Rectal smooth muscle tissue (tissue), 1 donor: Measurements from ENCODE around the gene CDC73.
"Not testable (repeated sequence)": the region's sequence is repeated elsewhere in the genome, so short reads cannot be mapped to it uniquely, and the experiment has no call there.

ENCODE experiments used
- H3K27ac ChIP-seq: one replicate; pipeline ENCODE4 v1.7.0; 2013; ENCODE audit warnings: low read depth, low read length, inconsistent platforms
- H3K27me3 ChIP-seq: one replicate; pipeline ENCODE4 v1.7.0; 2013; ENCODE audit warnings: low read length; ENCODE audit not compliant: control insufficient read depth, insufficient read depth
- H3K36me3 ChIP-seq: one replicate; pipeline ENCODE4 v1.7.0; 2013; ENCODE audit warnings: low read length; ENCODE audit not compliant: control insufficient read depth, insufficient read depth
- H3K4me1 ChIP-seq: one replicate; pipeline ENCODE4 v1.7.0; 2013; ENCODE audit warnings: low read length; ENCODE audit not compliant: control insufficient read depth, insufficient read depth
- H3K4me3 ChIP-seq: one replicate; pipeline ENCODE4 v1.7.0; 2013; ENCODE audit warnings: low read length
- H3K9ac ChIP-seq: one replicate; pipeline ENCODE4 v1.7.0; 2013; ENCODE audit warnings: low read length

Gene CDC73

GRCh38 chr1:193187114-193187513 is 65.3 kb downstream of the CDC73 start:
- no peak overlapping the region for H3K27ac ChIP-seq
- H3K9ac ChIP-seq: no peak overlapping the region
- H3K36me3 ChIP-seq: no peaks in the 10 kb centered on the region
- peaks cover 27% of the 10 kb centered on the region for H3K4me1 ChIP-seq
- no peaks in the 10 kb centered on the region for H3K27me3 ChIP-seq
- H3K4me3 ChIP-seq: no peak overlapping the region

GRCh38 chr1:193188915-193189314 is 67.1 kb downstream of the CDC73 start:
- H3K4me3 ChIP-seq, H3K9ac ChIP-seq, H3K27me3 ChIP-seq, H3K27ac ChIP-seq, H3K36me3 ChIP-seq: not testable (repeated sequence)
- peaks cover 22% of the 10 kb centered on the region for H3K4me1 ChIP-seq

- Histone ChIP-seq H3K9ac (no peak overlapping the region), H3K27ac (no peak overlapping the region), H3K36me3 (no peaks in the 10 kb centered on the region)
Observed at GRCh38 chr1:193189442-193190095, 67.7 kb downstream of the CDC73 start.

GRCh38 chr1:193190096-193190744 is 68.4 kb downstream of the CDC73 start:
- Histone ChIP-seq H3K4me3 (no peak overlapping the region), H3K9ac (no peak overlapping the region), H3K27ac (no peak overlapping the region), H3K27me3 (no peaks in the 10 kb centered on the region), H3K36me3 (no peaks in the 10 kb centered on the region), H3K4me1 (peaks cover 18% of the 10 kb centered on the region)

More at GRCh38 chr1:193189442-193190095, 67.7 kb downstream of the CDC73 start:
- no peak overlapping the region for H3K4me3 ChIP-seq
- no peaks in the 10 kb centered on the region for H3K27me3 ChIP-seq
- peaks cover 22% of the 10 kb centered on the region for H3K4me1 ChIP-seq

GRCh38 chr1:193192586-193192985 is 70.8 kb downstream of the CDC73 start:
- Histone ChIP-seq H3K4me1 (peaks cover 14% of the 10 kb centered on the region), H3K27me3 (no peaks in the 10 kb centered on the region), H3K27ac (no peak overlapping the region)

GRCh38 chr1:193199940-193200339 is 78.1 kb downstream of the CDC73 start:
- Histone ChIP-seq H3K9ac (no peak overlapping the region), H3K4me3 (no peak overlapping the region), H3K27me3 (no peaks in the 10 kb centered on the region), H3K4me1 (no peaks in the 10 kb centered on the region), H3K27ac (no peak overlapping the region), H3K36me3 (no peaks in the 10 kb centered on the region)

More at GRCh38 chr1:193192586-193192985, 70.8 kb downstream of the CDC73 start:
- no peaks in the 10 kb centered on the region for H3K36me3 ChIP-seq
- H3K9ac ChIP-seq: no peak overlapping the region
- no peak overlapping the region for H3K4me3 ChIP-seq

GRCh38 chr1:193201021-193201420 is 79.2 kb downstream of the CDC73 start:
- Histone ChIP-seq H3K4me3 (no peak overlapping the region), H3K27me3 (no peaks in the 10 kb centered on the region), H3K27ac (no peak overlapping the region), H3K9ac (no peak overlapping the region), H3K36me3 (no peaks in the 10 kb centered on the region), H3K4me1 (no peaks in the 10 kb centered on the region)

- Histone ChIP-seq H3K9ac (no peak overlapping the region), H3K27me3 (no peaks in the 10 kb centered on the region), H3K36me3 (peaks cover 2% of the 10 kb centered on the region), H3K4me1 (no peaks in the 10 kb centered on the region), H3K4me3 (no peak overlapping the region), H3K27ac (no peak overlapping the region)
Observed at GRCh38 chr1:193210996-193211395, 89.2 kb downstream of the CDC73 start.

GRCh38 chr1:193211539-193211938 is 89.7 kb downstream of the CDC73 start:
- Histone ChIP-seq H3K27me3 (no peaks in the 10 kb centered on the region), H3K27ac (no peak overlapping the region), H3K4me1 (no peaks in the 10 kb centered on the region), H3K4me3 (no peak overlapping the region), H3K36me3 (peaks cover 2% of the 10 kb centered on the region), H3K9ac (no peak overlapping the region)

GRCh38 chr1:193212637-193213036 is 90.8 kb downstream of the CDC73 start:
- H3K4me3 ChIP-seq: no peak overlapping the region
- H3K27ac ChIP-seq: no peak overlapping the region
- H3K27me3 ChIP-seq: no peaks in the 10 kb centered on the region
- H3K9ac ChIP-seq: no peak overlapping the region
- H3K36me3 ChIP-seq: peaks cover 4% of the 10 kb centered on the region
- no peaks in the 10 kb centered on the region for H3K4me1 ChIP-seq

- no peak overlapping the region for H3K9ac ChIP-seq
- peaks cover 8% of the 10 kb centered on the region for H3K36me3 ChIP-seq
- H3K4me1 ChIP-seq: no peaks in the 10 kb centered on the region
Observed at GRCh38 chr1:193213998-193214397, 92.2 kb downstream of the CDC73 start.

GRCh38 chr1:193216920-193217319 is 95.1 kb downstream of the CDC73 start:
- Histone ChIP-seq H3K27me3 (no peaks in the 10 kb centered on the region), H3K27ac (no peak overlapping the region), H3K4me3 (no peak overlapping the region), H3K9ac (no peak overlapping the region), H3K36me3 (peaks cover 10% of the 10 kb centered on the region), H3K4me1 (no peaks in the 10 kb centered on the region)

More at GRCh38 chr1:193213998-193214397, 92.2 kb downstream of the CDC73 start:
- Histone ChIP-seq H3K4me3 (no peak overlapping the region), H3K27me3 (no peaks in the 10 kb centered on the region), H3K27ac (no peak overlapping the region)

- no peak overlapping the region for H3K9ac ChIP-seq
- H3K4me3 ChIP-seq: no peak overlapping the region
- no peaks in the 10 kb centered on the region for H3K27me3 ChIP-seq
- H3K27ac ChIP-seq: no peak overlapping the region
- peaks cover 10% of the 10 kb centered on the region for H3K36me3 ChIP-seq
- no peaks in the 10 kb centered on the region for H3K4me1 ChIP-seq
Observed at GRCh38 chr1:193219391-193219790, 97.6 kb downstream of the CDC73 start.
